PC-9 (cell line): ENCODE results near the gene REPS2.

Source experiments
- EZH2 ChIP-seq: fragments of 200-600 bp; sonication (generic); IDR thresholded peaks from 2 replicates; pipeline ENCODE4 v1.8.0; 2017; ENCODE audit warnings: antibody characterized with exemption, low read depth
- TF ChIP-seq, protein P1 (sequence below): fragments of 200-600 bp; sonication (generic); conservative IDR thresholded peaks from 2 replicates; pipeline ENCODE4 v1.6.1; 2017; ENCODE audit warnings: mixed run types, antibody characterized with exemption, mild to moderate bottlenecking, moderate library complexity

DNA sequence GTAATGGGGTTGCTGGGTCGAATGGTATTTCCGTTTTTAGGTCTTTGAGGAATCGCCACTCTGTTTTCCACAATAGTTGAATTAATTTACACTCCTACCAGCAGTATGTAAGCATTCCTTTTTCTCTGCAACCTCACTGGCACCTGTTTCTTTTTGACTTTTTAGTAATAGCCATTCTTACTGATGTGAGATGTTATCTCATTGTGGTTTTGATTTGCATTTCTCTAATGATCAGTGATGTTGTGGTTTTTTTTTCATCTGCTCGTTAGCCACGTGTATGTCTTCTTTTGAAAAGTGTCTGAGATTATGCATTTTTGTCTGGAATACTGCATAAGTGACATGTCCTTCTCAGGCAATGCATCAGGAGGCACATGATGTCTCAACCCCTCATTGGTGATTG, 28.8 kb downstream of the REPS2 start:
- TF ChIP-seq, protein P1, sequence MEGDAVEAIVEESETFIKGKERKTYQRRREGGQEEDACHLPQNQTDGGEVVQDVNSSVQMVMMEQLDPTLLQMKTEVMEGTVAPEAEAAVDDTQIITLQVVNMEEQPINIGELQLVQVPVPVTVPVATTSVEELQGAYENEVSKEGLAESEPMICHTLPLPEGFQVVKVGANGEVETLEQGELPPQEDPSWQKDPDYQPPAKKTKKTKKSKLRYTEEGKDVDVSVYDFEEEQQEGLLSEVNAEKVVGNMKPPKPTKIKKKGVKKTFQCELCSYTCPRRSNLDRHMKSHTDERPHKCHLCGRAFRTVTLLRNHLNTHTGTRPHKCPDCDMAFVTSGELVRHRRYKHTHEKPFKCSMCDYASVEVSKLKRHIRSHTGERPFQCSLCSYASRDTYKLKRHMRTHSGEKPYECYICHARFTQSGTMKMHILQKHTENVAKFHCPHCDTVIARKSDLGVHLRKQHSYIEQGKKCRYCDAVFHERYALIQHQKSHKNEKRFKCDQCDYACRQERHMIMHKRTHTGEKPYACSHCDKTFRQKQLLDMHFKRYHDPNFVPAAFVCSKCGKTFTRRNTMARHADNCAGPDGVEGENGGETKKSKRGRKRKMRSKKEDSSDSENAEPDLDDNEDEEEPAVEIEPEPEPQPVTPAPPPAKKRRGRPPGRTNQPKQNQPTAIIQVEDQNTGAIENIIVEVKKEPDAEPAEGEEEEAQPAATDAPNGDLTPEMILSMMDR, result no peak
- TF ChIP-seq EZH2, result no peak
